ENCODE data around the gene ADAMTSL2.

Gene ADAMTSL2

DNA sequence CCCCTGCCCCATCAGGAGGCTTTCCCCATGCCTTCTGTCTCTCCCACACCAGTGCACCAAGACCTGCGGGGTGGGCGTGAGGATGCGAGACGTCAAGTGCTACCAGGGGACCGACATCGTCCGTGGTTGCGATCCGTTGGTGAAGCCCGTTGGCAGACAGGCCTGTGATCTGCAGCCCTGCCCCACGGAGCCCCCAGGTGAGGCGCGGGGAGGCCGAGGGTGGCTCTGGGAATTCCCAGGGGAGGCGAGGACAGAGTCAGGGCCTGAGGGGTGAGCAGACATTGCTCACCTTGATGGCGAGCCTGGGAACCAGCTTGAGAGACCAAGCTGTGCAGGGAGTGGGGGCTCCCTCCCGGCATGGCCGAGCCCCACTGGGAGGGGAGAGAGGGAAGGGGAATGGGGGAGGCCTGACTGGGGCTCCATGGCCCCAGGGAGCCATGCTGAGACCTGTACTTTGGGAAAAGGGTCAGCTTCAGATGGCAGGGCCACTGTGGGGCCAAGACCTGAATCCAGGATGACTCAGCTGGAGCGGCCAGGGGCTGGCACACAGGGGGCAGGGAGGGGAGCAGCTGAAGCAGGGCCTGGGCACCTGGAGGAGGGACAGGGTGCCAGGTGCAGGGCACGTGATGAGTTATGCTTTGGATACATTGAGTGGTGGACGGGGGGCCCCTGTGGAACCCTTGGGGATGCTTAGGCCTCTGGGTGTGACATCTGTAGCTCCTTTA, 39.4 kb downstream of the ADAMTSL2 start:
- no peak overlapping the region for H3K4me3 ChIP-seq (ENCODE audit: low read length)
- H3K79me2 ChIP-seq (ENCODE audit: low read length): no peaks in the 10 kb centered on the region
- no peaks in the 10 kb centered on the region for H4K20me1 ChIP-seq (ENCODE audit: insufficient read depth, low read length)
- H2AFZ ChIP-seq (ENCODE audit: low read depth, low read length): no peak overlapping the region
- H3K36me3 ChIP-seq (replicated peaks; ENCODE audit: low read depth, low read length): no peaks in the 10 kb centered on the region
- no peaks in the 10 kb centered on the region for H3K9me3 ChIP-seq (ENCODE audit: insufficient read depth, low read length)
- H3K27ac ChIP-seq (ENCODE audit: low read length): no peak overlapping the region
- H3K9ac ChIP-seq (ENCODE audit: low read length): no peak overlapping the region
- no peaks in the 10 kb centered on the region for H3K4me1 ChIP-seq (ENCODE audit: low read length)
- no peaks in the 10 kb centered on the region for H3K27me3 ChIP-seq (ENCODE audit: low read depth, low read length)
- no peak overlapping the region for H3K4me2 ChIP-seq (ENCODE audit: low read length)
- TF ChIP-seq, protein P1, sequence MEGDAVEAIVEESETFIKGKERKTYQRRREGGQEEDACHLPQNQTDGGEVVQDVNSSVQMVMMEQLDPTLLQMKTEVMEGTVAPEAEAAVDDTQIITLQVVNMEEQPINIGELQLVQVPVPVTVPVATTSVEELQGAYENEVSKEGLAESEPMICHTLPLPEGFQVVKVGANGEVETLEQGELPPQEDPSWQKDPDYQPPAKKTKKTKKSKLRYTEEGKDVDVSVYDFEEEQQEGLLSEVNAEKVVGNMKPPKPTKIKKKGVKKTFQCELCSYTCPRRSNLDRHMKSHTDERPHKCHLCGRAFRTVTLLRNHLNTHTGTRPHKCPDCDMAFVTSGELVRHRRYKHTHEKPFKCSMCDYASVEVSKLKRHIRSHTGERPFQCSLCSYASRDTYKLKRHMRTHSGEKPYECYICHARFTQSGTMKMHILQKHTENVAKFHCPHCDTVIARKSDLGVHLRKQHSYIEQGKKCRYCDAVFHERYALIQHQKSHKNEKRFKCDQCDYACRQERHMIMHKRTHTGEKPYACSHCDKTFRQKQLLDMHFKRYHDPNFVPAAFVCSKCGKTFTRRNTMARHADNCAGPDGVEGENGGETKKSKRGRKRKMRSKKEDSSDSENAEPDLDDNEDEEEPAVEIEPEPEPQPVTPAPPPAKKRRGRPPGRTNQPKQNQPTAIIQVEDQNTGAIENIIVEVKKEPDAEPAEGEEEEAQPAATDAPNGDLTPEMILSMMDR (IDR thresholded peaks at IDR 0.05; ENCODE audit: low read depth, low read length): no peak
- TF ChIP-seq EZH2phosphoT487 (IDR thresholded peaks at IDR 0.05; ENCODE audit: low read depth): no peak

DNA sequence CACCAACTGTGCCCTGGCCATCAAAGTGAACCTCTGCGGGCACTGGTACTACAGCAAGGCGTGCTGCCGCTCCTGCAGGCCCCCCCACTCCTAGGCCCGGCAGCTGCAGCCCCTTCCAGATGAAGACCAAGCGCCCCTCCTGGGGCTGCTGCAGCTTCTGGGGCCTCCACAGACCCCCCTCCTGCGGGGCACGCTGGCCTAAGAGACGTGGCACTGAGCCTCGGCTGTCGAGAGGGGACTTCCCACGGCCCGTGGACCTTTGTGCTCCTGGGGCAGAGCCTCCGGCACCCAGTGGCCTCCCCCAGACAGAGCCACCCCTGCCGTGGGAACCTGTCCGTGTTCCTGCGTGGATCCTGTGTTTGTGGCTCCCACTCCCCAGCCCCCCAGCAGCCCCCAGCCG, 40.3 kb downstream of the ADAMTSL2 start:
- Histone ChIP-seq H3K9ac (ENCODE audit: low read length) (no peak overlapping the region), H3K27ac (ENCODE audit: low read length) (no peak overlapping the region), H3K4me2 (ENCODE audit: low read length) (no peak overlapping the region), H4K20me1 (ENCODE audit: insufficient read depth, low read length) (no peaks in the 10 kb centered on the region), H3K4me1 (ENCODE audit: low read length) (no peaks in the 10 kb centered on the region), H3K4me3 (ENCODE audit: low read length) (no peak overlapping the region), H3K79me2 (ENCODE audit: low read length) (no peaks in the 10 kb centered on the region), H2AFZ (ENCODE audit: low read depth, low read length) (no peak overlapping the region), H3K27me3 (ENCODE audit: low read depth, low read length) (no peaks in the 10 kb centered on the region), H3K36me3 (replicated peaks; ENCODE audit: low read depth, low read length) (no peaks in the 10 kb centered on the region), H3K9me3 (ENCODE audit: insufficient read depth, low read length) (no peaks in the 10 kb centered on the region)
- TF ChIP-seq, protein P1 (IDR thresholded peaks at IDR 0.05; ENCODE audit: low read depth, low read length): no peak
- no peak for TF ChIP-seq EZH2phosphoT487 (IDR thresholded peaks at IDR 0.05; ENCODE audit: low read depth)

DNA sequence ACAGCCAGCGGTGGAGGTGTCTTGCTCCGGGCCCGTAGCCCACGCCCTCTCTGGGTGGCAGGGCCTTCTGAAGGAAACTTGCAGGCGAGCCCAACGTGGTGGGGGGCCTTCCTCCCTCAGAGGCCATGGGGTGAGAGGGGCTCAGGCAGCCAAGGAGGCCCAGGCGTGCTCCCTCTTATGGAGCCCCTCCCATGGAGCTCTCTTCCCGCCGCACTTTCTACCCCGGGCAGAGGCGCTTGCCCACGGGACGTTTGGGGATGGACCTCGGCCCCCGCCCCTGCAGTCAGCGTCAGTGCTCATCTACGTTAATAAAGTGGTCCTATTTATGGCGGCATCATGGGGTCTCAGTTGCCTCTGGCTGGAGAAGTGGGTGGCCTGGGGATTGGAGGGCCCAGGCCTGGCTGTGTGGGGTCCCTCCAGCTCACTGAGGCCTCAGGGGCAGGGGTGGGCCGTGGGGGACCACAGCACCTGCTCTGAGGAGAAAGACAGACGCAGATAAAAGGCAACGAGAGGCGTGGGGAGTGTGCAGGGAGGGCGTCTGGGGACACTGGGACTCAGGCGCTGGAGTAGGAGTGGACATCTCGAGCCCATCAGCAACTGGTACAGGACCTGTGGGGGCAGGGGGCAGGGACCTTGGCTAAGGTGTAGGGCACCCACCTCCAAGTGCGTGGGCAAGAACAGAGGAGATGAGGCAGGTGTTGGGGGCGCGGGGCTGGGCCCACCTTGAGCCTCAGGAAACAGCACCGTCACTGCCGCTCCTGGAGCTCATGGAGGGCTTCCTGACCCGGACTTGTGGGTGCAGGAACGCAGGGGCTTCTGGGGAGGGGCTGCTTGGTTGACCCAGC, 40.9 kb downstream of the ADAMTSL2 start:
- H3K4me2 ChIP-seq (ENCODE audit: low read length): no peak overlapping the region
- no peaks in the 10 kb centered on the region for H3K4me1 ChIP-seq (ENCODE audit: low read length)
- no peaks in the 10 kb centered on the region for H3K36me3 ChIP-seq (replicated peaks; ENCODE audit: low read depth, low read length)
- H3K27me3 ChIP-seq (ENCODE audit: low read depth, low read length): no peaks in the 10 kb centered on the region
- H2AFZ ChIP-seq (ENCODE audit: low read depth, low read length): no peak overlapping the region
- no peak overlapping the region for H3K9ac ChIP-seq (ENCODE audit: low read length)
- no peak overlapping the region for H3K4me3 ChIP-seq (ENCODE audit: low read length)
- no peak overlapping the region for H3K27ac ChIP-seq (ENCODE audit: low read length)
- no peaks in the 10 kb centered on the region for H3K9me3 ChIP-seq (ENCODE audit: insufficient read depth, low read length)
- no peaks in the 10 kb centered on the region for H3K79me2 ChIP-seq (ENCODE audit: low read length)
- no peak for TF ChIP-seq EZH2phosphoT487 (IDR thresholded peaks at IDR 0.05; ENCODE audit: low read depth)
- TF ChIP-seq, protein P1 (IDR thresholded peaks at IDR 0.05; ENCODE audit: low read depth, low read length): no peak
- H4K20me1 ChIP-seq (ENCODE audit: insufficient read depth, low read length): no peaks in the 10 kb centered on the region
